Right kidney (tissue), 1 donor: ENCODE measurements around the gene ZDHHC6.
"Not testable (repeated sequence)": the region's sequence is repeated elsewhere in the genome, so short reads cannot be mapped to it uniquely, and the experiment has no call there.

Experiments used
- DNase-seq: peaks from one replicate; pipeline ENCODE4 v3.0.0-alpha.2; 2016

The ZDHHC6 gene

GRCh38 chr10:112447620-112447928, 860 bp upstream of the ZDHHC6 start:
- no peak for DNase-seq

- no peak for DNase-seq
Observed at GRCh38 chr10:112446055-112446854, 459 bp downstream of the ZDHHC6 start.

- no peak for DNase-seq
Observed at GRCh38 chr10:112442063-112442462, 4.7 kb downstream of the ZDHHC6 start.

GRCh38 chr10:112441520-112441919, 5.2 kb downstream of the ZDHHC6 start:
- no peak for DNase-seq

GRCh38 chr10:112438356-112438755, 8.4 kb downstream of the ZDHHC6 start:
- no peak for DNase-seq

- DNase-seq: no peak
Observed at GRCh38 chr10:112434988-112435619, 11.6 kb downstream of the ZDHHC6 start.

GRCh38 chr10:112433136-112433535, 13.6 kb downstream of the ZDHHC6 start:
- no peak for DNase-seq

GRCh38 chr10:112429654-112430230, 17.0 kb downstream of the ZDHHC6 start:
- DNase-seq: no peak

GRCh38 chr10:112429147-112429546, 17.6 kb downstream of the ZDHHC6 start:
- no peak for DNase-seq

GRCh38 chr10:112426111-112426510, 20.6 kb downstream of the ZDHHC6 start:
- no peak for DNase-seq

- DNase-seq: no peak
Observed at GRCh38 chr10:112424651-112425050, 22.1 kb downstream of the ZDHHC6 start.

GRCh38 chr10:112421731-112422130, 25.0 kb downstream of the ZDHHC6 start:
- no peak for DNase-seq

- DNase-seq: no peak
Observed at GRCh38 chr10:112412696-112413095, 34.0 kb downstream of the ZDHHC6 start.

- DNase-seq: no peak
Observed at GRCh38 chr10:112409755-112410154, 37.0 kb downstream of the ZDHHC6 start.

GRCh38 chr10:112409299-112409698, 37.4 kb downstream of the ZDHHC6 start:
- no peak for DNase-seq

- no peak for DNase-seq
Observed at GRCh38 chr10:112407696-112408095, 39.0 kb downstream of the ZDHHC6 start.

GRCh38 chr10:112406806-112407205, 39.9 kb downstream of the ZDHHC6 start:
- DNase-seq: not testable (repeated sequence)

GRCh38 chr10:112404617-112405016, 42.1 kb downstream of the ZDHHC6 start:
- DNase-seq: no peak

GRCh38 chr10:112402917-112403316, 43.8 kb downstream of the ZDHHC6 start:
- DNase-seq: no peak

- no peak for DNase-seq
Observed at GRCh38 chr10:112397592-112397991, 49.1 kb downstream of the ZDHHC6 start.

- no peak for DNase-seq
Observed at GRCh38 chr10:112395809-112396530, 50.7 kb downstream of the ZDHHC6 start.

GRCh38 chr10:112394475-112394875, 52.2 kb downstream of the ZDHHC6 start:
- no peak for DNase-seq

- DNase-seq: no peak
Observed at GRCh38 chr10:112393827-112394226, 52.9 kb downstream of the ZDHHC6 start.
